A673 (cell line): ENCODE measurements around the gene PARVB.

Source experiments
- CTCF ChIP-seq: fragments of 300-800, 200-600 bp; sonication (generic); conservative IDR thresholded peaks from 2 replicates; pipeline ENCODE4 v1.5.1; 2017; ENCODE audit warnings: low read depth, mild to moderate bottlenecking, antibody characterized with exemption, low read length, moderate library complexity, mixed read lengths
- EZH2 ChIP-seq: fragments of 200-600 bp; sonication (generic); IDR thresholded peaks from 2 replicates; pipeline ENCODE4 v1.6.1; 2017; ENCODE audit warnings: borderline replicate concordance, low read depth, mild to moderate bottlenecking, mixed read lengths, antibody characterized with exemption, low read length; ENCODE audit not compliant: poor library complexity, severe bottlenecking

- no peak for TF ChIP-seq CTCF
- no peak for TF ChIP-seq EZH2
These were observed 170.5 kb downstream of the PARVB start for GRCh38 chr22:44194569-44194968.
